RCC 7860 (cell line): Measurements from ENCODE around the gene GALNT9.

Experiments
- DNase-seq: peaks from one replicate; pipeline ENCODE4 v3.0.0-alpha.2; 2015; ENCODE audit warnings: low spot score
- FAIRE-seq: peaks from 2 replicates; lab custom pipeline; 2012; peaks lifted over from hg19 to GRCh38; lab: Jason Lieb, UNC

GALNT9 gene

GRCh38 chr12:132176385-132176919 lies 152.9 kb downstream of the GALNT9 start:
- FAIRE-seq (no peak), DNase-seq (no peak)

GRCh38 chr12:132175496-132176384 lies 153.6 kb downstream of the GALNT9 start:
- no peak for DNase-seq
- no peak for FAIRE-seq

DNA sequence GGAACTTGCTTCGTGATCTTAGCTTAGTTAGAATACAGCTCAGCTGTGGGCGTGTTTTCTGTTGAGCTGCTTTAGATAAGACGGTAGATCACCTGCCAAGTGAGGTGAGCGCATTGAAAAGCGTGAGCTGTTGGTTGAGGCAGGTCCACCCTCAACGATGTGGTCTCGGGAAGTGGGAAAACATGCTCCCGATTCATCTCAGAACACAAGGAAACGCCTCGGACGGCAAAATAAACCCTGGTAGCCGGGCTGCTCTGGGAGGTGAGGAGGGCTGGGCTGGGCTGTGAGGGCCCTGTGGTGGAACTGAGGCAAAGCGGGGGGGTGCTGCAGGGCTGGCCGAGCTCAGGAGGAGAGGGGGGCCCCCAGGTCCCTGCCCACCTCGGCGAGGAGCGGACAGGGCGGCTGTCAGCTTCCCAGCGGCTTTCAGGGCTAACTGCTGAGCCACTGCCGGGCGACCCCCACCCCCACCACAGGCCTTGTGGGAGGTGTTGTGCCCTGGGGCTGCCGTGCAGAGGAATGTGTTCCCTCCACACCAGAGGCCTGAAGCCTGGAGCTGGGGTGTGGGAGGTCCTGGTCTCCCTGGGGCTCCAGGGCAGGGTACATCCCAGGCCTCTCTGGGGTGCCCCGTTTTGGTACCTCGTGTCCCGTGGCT lies 154.4 kb downstream of the GALNT9 start:
- DNase-seq (no peak), FAIRE-seq (no peak)

DNA sequence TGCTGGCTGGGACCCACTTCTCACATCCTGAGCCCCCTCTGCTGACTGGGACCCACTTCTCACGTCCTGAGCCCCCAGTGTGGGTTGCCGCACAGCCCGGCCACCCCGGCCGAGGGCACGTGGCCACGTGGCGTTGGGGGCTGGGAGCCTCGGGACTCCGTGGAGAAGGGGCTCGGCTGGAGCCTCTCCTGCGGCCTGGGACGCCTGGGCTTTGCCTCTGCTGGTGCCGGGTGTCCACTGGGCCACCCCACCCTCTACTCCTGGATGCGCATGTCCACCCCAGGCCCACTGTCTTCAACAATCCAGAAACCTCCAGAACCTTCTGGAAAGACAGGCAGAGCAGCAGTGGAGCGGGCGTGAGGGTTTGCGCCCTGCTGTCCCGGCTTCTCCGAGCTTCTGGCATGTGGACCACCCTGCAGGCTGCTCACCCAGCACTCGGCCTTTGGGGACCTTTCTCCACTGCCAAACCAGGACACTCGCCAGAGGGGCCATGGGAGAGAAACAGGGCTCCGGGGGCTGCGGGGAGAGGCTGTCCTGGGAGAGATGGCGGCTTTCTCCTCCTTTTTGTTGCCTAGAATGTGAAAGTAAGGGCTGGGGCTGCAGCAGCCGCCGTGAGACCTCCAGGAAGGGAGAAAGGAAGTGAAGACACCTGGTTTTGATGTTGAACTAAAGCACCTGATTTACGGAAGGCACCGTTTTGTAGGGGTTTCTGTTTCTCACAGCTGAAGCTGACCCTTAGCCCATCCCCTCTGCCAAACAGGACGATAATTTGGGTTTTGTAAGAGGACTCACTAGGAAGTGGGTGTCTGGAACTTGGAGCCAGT lies 155.2 kb downstream of the GALNT9 start:
- no peak for FAIRE-seq
- DNase-seq = no peak

- DNase-seq (no peak), FAIRE-seq (no peak)
These were observed 156.0 kb downstream of the GALNT9 start for GRCh38 chr12:132173135-132174014.

DNA sequence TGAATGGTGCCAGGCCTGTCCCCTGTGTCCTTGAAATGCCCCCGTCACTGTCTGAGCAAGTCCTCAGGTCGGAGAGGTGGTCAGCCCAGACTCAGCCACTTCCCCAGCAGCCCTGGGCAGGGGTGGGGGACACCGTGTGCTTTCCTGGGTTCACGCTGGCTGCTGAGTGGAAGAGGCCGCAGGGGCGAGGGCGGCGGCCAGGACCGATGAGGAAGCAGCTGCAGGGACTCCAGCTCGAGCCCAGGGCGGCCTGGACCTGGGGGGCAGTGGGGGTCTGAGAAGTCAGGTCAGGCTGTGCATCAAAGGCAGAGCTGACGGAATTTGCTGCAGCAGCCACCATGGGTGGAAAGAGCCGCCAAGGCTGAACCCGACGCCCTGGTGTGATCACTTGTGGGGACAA lies 156.8 kb downstream of the GALNT9 start:
- FAIRE-seq = no peak

GRCh38 chr12:132171968-132172521 lies 157.3 kb downstream of the GALNT9 start:
- FAIRE-seq = no peak
- no peak for DNase-seq

More for the DNA sequence above, 156.8 kb downstream of the GALNT9 start:
- no peak for DNase-seq

DNA sequence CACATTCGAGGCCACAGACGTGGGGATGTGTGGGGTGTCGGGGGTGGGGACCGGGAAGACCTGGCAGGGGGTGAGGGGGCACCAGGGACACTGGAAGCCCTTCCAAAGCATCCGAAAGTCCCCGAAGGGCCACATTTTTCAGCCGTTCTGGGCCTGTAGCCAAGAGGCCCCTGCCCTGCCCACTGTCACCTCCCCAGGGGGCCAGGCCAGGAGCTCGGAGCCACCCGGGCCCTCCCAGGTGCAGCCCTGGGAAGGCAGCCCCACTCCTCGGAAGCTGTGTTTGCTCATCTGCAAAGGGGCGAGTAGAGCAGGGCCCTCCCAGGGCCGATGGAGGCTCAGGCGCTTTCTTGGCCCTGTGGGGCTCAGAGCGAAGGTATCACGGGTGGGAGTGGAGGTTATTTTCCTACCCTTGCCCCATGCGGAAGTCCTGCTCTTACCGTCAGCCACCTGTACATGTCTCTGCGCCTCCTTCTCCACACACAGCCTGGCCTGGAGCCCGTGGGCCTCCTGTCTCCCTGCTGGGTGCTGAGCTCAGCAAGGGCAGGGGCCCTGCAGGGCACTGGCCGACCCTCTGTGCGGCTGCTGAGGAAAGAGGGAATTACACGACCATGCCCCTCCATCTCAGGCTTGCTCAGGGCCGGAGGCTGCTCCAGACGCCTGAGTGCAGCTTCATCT lies 158.0 kb downstream of the GALNT9 start:
- FAIRE-seq (no peak), DNase-seq (no peak)

- FAIRE-seq = no peak
- DNase-seq = no peak
These were observed 158.6 kb downstream of the GALNT9 start for GRCh38 chr12:132170637-132171292.

DNA sequence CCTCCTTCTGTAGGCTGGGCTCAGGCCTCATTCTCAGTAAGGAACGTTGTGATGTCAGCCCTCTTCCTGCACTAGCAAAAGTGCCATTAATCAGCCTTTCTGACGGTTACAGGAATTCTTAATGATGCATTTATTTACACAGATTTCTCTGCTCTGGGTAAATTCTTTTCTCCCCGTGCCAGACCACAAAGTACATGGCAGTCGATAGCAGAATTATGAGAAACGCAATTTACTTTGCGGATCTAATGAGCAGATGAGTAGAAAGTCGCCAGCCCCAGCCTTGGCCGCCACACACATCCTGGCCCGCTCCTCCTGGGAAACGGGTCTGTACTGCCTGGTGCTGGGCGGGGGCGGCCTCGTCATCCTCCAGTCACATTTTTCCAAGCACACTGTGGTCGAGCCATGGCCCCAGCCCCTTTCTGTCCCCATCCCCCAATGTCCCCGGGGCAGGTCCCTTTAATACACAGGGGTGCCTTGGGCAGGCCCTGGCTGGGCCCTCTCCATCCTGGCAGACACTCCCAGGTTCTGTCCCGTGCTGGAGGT lies 159.2 kb downstream of the GALNT9 start:
- peak; percentile 18 for DNase-seq
- FAIRE-seq = no peak

- DNase-seq (no peak), FAIRE-seq (no peak)
These were observed 160.0 kb downstream of the GALNT9 start for GRCh38 chr12:132169376-132169775.

DNA sequence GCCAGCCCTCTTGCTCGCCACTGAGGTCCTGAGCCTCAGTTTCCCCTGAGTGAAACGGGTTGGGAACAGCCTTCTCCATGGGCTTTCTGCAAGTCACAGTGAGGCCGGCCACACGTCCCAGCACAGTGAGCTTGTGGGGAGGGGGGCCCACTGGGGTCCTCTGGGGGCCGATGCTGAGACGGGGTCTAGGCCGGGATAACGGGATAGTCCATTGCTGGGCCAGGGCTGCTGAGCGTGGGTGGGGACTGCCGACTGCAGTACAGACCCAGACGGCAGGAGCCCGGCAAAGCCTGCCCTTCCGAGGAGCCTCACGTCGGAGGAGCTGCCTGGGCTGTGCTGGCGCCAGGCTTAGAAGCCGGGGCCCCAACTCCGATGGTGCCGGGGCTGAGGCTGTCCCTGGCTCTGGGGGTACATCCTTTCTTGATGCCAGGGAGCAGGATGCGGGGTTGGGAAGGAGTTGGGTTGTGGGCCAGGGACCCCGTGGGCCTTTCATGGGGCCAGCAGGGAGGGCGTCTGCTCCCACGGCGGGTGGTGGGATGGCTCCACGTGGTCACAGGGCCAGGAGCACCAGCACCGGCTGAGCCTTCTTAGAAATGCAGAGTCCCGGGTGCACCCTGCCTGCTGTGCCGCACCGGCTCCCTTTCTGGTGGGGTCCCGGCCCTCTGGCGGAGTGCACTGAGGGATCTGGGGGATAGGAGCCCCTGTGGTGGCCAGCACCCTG lies 160.9 kb downstream of the GALNT9 start:
- DNase-seq (no peak), FAIRE-seq (no peak)

DNA sequence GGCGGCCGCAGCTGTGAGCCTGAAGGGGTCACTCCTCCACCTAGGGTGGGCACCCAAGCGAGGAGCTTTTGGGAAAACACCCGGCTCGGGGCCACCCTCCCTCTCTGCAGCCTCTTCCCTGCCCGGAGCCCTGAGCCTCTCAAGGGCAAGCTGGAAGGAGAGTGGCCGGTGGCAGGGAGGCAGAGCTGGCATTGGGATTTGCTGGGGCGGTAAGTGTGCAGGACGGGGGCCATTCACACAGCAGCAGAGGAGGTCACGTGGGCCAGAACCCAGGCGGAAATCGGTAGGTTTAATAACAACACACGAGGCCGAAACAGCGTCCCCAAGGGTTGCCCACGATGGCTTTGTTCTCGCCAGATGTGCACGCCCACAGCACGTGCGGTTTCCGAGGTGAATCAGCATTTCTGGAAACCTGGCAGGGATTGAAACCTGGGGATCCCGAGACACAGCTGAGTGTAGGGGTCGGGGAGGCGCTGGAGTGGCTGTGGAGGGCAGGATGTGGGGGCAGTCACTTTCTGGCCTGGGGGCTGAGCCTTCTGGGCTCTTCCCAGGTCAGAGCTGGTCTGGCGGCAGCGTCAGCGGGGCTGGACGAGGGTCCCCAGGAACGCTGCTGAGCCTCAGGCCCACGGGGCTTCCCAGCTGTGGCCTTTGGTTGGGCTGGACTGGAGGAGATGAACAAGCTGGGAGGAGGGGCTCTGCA lies 161.6 kb downstream of the GALNT9 start:
- DNase-seq (no peak), FAIRE-seq (no peak)

GRCh38 chr12:132166801-132167591 lies 162.4 kb downstream of the GALNT9 start:
- DNase-seq (no peak), FAIRE-seq (no peak)

DNA sequence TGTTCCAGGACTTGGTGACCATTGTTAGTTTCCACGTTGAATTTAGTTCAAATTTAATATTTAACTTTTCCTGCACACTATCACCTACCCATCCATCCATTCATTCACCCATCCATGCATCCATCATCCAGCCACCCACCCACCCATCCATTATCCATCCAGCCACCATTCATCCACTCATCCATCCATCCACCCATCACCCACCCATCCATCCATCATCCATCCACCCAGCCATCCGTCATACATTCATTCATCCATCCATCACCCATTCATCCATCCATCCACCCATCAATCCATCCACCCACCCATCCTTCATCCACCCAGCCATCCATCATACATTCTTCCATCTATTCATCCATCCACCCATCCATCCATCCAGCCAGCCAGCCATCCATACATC lies 163.3 kb downstream of the GALNT9 start:
- no peak for DNase-seq
- FAIRE-seq = no peak

DNA sequence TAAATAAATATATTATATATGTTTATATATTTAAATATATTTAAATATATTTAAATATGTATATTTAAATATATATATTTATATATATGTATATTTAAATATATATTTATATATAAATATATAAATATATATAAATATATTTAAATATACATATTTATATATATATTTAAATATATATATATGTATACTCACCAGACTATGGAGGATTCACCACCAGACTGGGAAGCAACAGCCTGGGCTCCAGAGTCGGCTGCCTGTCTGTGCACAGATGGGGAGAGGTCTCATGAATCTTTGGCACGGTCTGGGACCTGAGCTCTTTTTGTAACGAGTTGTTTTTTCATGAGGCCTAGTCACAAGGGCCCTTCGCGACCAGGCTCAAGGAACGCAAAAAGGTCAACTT lies 163.8 kb downstream of the GALNT9 start:
- DNase-seq = no peak
- no peak for FAIRE-seq
